NCI-H345 (cell line): ENCODE measurements around the gene SMYD4.
"Not testable (repeated sequence)": the region's sequence is repeated elsewhere in the genome, so short reads cannot be mapped to it uniquely, and the experiment has no call there.

Experiments
- DNase-seq: peaks from one replicate; lab custom pipeline; 2025; lab: John Stamatoyannopoulos, UW

SMYD4 gene, protein sequence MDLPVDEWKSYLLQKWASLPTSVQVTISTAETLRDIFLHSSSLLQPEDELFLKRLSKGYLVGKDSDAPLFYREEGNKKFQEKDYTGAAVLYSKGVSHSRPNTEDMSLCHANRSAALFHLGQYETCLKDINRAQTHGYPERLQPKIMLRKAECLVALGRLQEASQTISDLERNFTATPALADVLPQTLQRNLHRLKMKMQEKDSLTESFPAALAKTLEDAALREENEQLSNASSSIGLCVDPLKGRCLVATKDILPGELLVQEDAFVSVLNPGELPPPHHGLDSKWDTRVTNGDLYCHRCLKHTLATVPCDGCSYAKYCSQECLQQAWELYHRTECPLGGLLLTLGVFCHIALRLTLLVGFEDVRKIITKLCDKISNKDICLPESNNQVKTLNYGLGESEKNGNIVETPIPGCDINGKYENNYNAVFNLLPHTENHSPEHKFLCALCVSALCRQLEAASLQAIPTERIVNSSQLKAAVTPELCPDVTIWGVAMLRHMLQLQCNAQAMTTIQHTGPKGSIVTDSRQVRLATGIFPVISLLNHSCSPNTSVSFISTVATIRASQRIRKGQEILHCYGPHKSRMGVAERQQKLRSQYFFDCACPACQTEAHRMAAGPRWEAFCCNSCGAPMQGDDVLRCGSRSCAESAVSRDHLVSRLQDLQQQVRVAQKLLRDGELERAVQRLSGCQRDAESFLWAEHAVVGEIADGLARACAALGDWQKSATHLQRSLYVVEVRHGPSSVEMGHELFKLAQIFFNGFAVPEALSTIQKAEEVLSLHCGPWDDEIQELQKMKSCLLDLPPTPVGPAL

DNA sequence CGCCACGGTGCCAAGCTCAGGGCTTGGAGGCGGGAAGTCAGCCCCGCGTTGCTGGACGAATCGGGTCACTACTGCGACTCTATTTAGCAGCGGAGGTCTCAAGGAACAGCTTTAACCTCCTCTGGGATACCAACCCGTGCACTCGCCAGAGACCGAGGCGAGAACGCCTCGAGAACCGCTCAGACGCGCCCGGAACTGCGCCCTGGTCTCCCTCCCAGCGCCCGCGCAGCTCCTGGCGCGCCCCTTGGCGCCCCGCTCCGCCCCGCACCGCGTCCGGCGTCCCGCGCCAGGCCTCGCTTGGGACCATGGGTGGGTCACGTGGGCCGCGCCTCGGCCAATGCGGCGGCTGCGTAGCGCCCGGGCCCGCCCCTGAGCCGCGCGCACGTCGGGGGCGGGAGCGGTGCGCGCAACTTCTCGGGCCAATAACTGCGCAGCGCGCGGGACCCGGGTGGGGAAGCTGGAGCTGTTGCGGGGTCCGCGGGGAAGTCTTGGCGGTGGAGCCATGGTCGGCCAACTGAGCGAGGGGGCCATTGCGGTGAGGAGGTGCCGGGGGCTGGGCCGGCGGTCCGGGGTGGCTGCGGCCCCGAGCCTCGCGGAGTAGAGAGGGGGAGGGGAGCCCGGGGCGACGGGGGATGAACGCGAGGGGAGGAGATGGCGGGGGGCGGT is at the start of gene SMYD4, which contains the start of gene RPA1:
Gene SMYD4, minus strand, starts transcription at position 311 of the 666 bp plus-strand sequence. CDS start 1,908 bp downstream, outside the sequence.
Gene RPA1, plus strand, starts transcription at position 414 of the 666 bp plus-strand sequence. Its CDS starts 89 bp downstream, at position 503.
- peak; percentile 85 for DNase-seq

DNA sequence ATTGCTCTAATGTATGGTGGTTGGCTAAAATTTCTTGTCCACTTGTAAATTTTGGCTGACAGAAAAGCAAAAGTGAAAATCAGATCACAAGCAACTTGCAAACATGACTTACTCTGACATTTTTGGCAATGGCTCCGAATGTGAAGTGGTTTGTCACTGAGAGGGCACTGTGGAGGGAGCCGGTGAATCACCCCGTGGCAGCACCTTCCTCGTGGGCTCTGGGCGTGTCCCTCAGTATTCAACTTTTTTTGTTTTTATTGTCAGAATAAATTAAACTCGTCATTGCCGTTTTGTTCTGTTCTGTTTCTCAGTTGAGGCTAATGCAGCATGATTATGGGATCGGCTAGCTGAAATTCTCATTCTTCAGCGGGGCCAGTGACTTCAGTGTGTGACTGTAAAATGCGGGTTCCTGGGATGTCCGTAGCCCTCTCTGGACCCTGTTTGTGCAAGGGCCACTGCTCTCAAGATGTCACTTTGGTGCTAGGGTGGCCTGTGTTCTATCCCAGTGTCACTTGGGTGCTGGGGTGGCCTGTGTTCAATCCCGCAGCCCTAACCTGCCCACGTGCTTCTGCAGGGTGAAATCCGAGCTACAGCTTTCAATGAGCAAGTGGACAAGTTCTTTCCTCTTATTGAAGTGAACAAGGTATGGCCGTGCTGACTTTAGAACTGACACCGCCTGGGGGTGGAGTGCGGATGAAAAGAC is 48.9 kb upstream of the SMYD4 start:
- DNase-seq: no peak

DNA sequence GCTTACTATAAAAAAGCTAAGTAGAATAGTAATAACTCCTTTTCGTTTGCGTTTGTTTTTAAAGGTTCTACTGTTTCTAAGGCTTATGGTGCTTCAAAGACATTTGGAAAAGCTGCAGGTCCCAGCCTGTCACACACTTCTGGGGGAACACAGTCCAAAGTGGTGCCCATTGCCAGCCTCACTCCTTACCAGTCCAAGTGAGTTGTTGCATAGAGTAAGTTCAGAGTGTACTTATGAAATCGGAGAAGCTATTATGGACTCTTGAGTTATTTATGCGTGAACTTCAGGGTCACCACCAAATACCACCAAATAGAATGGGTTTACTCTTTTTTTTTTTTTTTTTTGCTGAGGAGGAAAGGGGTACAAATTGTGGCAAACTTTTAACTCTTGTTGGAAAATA is 45.9 kb upstream of the SMYD4 start:
- no peak for DNase-seq

DNA sequence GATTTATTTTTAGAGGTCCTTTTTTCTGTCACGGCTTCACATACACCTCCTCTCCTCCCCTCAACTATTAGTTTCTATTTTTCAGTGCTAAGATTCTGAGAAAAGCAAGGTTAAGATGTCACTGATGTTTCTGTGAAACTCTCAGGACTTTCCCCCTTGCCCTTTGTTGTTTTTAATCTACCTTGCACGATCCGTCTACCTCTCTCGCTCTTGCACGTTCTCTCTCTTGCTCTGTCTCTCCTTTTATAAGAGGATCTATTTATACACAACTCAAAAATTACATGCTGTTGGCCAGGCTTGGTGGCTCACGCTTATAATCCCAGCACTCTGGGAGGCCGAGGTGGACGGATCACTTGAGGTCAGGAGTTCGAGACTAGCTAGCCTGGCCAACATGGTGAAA is 43.7 kb upstream of the SMYD4 start:
- DNase-seq: no peak

- no peak for DNase-seq
Observed at GRCh38 chr17:1872976-1873375, 43.3 kb upstream of the SMYD4 start.

DNA sequence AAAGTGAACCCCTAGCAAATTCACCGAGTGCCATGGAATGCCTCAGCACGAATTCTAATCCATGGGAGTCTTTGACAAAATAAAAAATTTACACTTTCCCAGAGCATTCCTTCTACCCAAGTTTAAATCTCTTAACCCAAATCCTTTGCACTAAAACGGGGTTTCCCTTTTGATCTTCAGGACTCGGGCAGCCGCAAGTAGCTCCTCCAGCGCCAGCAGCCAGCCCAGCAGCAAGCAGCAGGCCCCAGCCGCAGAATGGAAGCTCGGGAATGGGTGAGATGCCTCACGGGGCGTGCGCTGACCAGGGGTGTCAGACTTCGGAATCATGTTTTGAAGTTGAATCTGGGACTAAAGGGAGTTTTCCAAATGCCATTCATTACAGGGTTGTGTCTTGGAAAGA is 42.6 kb upstream of the SMYD4 start:
- no peak for DNase-seq

DNA sequence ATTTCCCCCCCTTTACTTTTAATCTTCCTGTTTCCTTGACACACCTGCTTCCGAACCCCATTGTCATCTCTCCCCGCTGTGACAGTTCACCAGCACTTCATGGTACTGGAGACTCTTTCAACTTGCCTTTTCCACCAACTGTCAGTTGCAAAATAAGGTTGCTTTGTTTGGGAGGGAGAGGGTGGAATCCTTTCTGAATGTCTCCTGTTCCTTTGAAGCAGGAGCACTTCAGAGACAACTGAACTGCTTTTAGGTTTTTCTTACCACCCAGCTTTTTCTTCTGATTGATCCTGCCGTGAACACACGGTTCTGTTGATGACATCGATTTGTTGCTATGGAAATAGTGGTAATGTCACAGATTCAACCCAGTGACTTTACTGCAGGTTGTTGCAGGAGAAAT is 42.1 kb upstream of the SMYD4 start:
- no peak for DNase-seq

DNA sequence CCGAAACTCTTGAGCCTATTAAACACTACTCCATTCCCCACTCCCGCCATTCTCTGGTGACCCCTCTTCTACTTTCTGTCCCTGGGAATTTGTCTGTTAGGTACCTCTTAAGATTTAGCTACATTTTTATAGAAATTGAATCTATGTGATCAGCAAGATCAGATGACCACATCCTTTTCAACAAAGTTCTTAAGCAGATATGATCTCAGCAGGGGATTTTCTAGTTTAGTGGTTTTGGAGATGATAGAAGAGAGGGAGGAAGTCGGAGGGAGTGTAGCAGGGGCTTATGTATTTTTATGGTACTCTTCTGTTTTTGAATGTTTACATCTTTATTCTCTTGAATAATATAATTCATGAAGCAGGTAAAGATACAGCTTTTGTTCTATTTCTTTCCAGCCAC is 40.9 kb upstream of the SMYD4 start:
- no peak for DNase-seq

GRCh38 chr17:1868090-1868489 is 38.4 kb upstream of the SMYD4 start:
- no peak for DNase-seq

DNA sequence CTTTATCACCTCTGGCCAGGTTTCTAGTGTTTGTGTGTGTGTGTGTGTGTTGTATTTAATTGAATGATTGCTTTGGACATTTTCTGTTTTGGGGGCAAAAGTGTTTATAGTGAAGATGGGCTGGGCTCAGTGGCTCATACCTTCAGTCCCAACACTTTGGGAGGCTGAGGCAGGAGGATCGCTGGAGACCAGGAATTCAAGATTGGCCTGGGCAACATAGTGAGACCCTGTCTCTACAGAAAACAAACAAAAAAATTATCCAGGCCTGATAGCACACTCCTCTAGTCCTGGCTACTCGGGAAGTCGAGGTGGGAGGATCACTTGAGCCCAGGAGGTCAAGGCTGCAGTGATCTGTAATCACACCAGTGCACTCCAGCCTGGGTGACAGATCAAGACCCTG is 37.6 kb upstream of the SMYD4 start:
- DNase-seq: no peak

- no peak for DNase-seq
Observed at GRCh38 chr17:1865252-1866037, 35.7 kb upstream of the SMYD4 start.

- no peak for DNase-seq
Observed at GRCh38 chr17:1861391-1862010, 31.8 kb upstream of the SMYD4 start.

GRCh38 chr17:1860978-1861377 is 31.3 kb upstream of the SMYD4 start:
- no peak for DNase-seq

- DNase-seq: not testable (repeated sequence)
Observed at GRCh38 chr17:1856462-1856861, 26.8 kb upstream of the SMYD4 start.

DNA sequence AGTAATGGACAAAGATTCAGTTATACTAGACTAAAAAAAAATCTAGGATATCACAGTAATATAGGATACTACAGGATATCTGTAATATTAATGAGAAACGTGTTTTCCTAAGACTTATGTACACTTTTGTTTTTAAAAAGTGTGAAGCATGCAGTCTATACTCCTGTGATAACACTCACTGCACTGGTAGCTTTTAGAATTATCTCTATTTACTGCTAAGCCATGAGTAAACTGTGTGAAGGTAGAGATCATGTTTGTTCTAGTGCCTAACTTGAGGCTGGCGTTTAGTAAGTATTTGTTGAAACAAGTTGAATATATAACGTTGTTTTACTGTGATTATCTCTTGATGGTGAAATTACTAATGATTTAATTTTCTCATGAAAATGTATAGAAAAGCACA is 24.0 kb upstream of the SMYD4 start:
- DNase-seq: no peak

GRCh38 chr17:1852327-1852726 is 22.6 kb upstream of the SMYD4 start:
- no peak for DNase-seq

GRCh38 chr17:1847191-1847590 is 17.5 kb upstream of the SMYD4 start:
- no peak for DNase-seq

- no peak for DNase-seq
Observed at GRCh38 chr17:1843947-1844346, 14.2 kb upstream of the SMYD4 start.

DNA sequence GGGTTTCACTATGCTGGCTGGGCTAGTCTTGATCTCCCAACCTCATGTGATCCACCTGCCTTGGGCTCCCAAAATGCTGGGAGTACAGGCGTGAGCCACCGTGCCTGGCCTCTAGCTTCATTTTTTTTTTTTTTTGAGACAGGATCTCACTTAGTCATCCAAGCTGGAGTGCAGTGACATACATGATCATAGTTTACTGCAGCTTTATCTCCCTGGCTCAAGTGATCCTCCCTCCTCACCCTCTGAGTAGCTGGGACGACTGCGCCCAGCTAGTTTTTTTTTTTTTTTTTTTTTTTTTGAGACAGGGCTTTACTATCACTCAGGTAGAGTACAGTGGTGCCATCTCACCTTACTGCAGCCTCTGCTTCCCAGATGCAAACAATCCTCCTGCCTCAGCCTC is 9.8 kb upstream of the SMYD4 start:
- no peak for DNase-seq

DNA sequence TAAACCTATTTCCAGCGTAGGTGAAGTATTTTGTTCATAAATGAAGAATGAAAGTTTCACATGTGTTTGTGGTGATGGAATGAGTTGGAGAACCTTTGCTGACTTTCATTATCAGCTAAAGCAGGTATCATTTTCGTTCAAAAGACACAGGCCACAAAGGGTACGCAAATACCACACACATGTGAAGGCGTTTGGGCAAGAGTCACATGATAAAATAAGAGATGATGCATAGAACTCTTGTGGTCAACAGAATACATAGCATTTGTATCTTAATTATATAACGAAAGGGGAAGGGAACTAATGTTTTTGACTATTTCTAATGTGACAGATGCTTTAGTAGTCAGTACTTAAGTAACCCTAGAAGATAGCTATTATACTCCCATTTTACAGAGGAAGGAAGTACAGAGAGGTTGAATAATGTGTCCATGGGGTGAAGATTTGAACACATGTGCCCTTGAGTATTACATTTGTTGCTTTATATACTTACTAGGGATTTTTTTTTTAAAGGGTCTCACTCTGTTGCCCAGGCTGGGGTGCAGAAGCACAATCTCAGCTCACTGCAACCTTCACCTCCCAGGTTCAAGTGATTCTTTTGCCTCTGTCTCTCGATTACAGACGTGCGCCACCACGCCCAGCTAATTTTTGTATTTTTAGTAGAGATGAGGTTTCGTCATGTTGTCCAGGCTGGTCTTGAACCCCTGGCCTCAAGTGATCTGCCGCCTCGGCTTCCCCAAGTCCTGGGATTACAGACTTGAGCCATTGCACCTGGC is 4.9 kb upstream of the SMYD4 start:
- no peak for DNase-seq
